SH-SY5Y (cell line): ENCODE measurements around the gene TSPOAP1.

ENCODE experiments used
- GATA2 ChIP-seq: IDR thresholded peaks from 2 replicates; pipeline ENCODE4 v1.6.1; 2011; ENCODE audit warnings: mild to moderate bottlenecking, low read depth, low read length
- GATA3 ChIP-seq: IDR thresholded peaks from 2 replicates; pipeline ENCODE4 v1.6.1; 2011; ENCODE audit warnings: low read depth, mild to moderate bottlenecking, low read length, moderate library complexity

The TSPOAP1 gene

GRCh38 chr17:58323366-58324055, 5.1 kb downstream of the TSPOAP1 start:
- TF ChIP-seq GATA3: no peak
- no peak for TF ChIP-seq GATA2

GRCh38 chr17:58322581-58323185, 5.9 kb downstream of the TSPOAP1 start:
- TF ChIP-seq GATA3: no peak

GRCh38 chr17:58321571-58322525, 6.7 kb downstream of the TSPOAP1 start:
- TF ChIP-seq GATA2: no peak
- TF ChIP-seq GATA3: no peak

- no peak for TF ChIP-seq GATA3
- no peak for TF ChIP-seq GATA2
These were observed 7.8 kb downstream of the TSPOAP1 start for GRCh38 chr17:58320570-58321323.

- TF ChIP-seq GATA3: no peak
- TF ChIP-seq GATA2: no peak
These were observed 8.4 kb downstream of the TSPOAP1 start for GRCh38 chr17:58320163-58320558.

GRCh38 chr17:58319173-58320162, 9.1 kb downstream of the TSPOAP1 start:
- TF ChIP-seq GATA2 (no peak), GATA3 (no peak)

- TF ChIP-seq GATA2 (no peak), GATA3 (no peak)
These were observed 9.9 kb downstream of the TSPOAP1 start for GRCh38 chr17:58318627-58319172.

- TF ChIP-seq GATA2 (no peak), GATA3 (no peak)
These were observed 10.5 kb downstream of the TSPOAP1 start for GRCh38 chr17:58318065-58318481.

GRCh38 chr17:58317421-58318064, 11.1 kb downstream of the TSPOAP1 start:
- TF ChIP-seq GATA3 (no peak), GATA2 (no peak)

GRCh38 chr17:58316260-58316960, 12.2 kb downstream of the TSPOAP1 start:
- TF ChIP-seq GATA2 (no peak), GATA3 (no peak)

GRCh38 chr17:58315750-58316149, 12.8 kb downstream of the TSPOAP1 start:
- TF ChIP-seq GATA2: no peak
- TF ChIP-seq GATA3: no peak
